Esophagus muscularis mucosa (tissue), 4 donors: ENCODE measurements around the gene F11R. TPM values are rescaled to one million over a fixed set of nuclear protein-coding genes. Genes with fewer than 3 reads are reported as not detected.
"Not testable (repeated sequence)": the region's sequence is repeated elsewhere in the genome, so short reads cannot be mapped to it uniquely, and the experiment has no call there.

Experiments used
- DNase-seq: peaks from one replicate; pipeline ENCODE4 v3.0.0-alpha.2; 2017; ENCODE audit errors: extremely low spot score
- H3K27ac ChIP-seq, 4 donors: fragments of 200-600 bp; sonication (generic); replicated peaks in 1 of 4; 1 replicate in 3 of 4; 2 replicates in 1 of 4; pipeline ENCODE4 v1.5.1; 2016 to 2019; ENCODE audit warnings: mild to moderate bottlenecking in 1 of 4
- H3K27me3 ChIP-seq, 4 donors: fragments of 200-600 bp; sonication (generic); one replicate each; pipeline versions ENCODE4 v1.5.1 to v1.6.0; 2016 to 2019
- H3K36me3 ChIP-seq, 4 donors: fragments of 200-600 bp; sonication (generic); one replicate each; pipeline ENCODE4 v1.5.1; 2016 to 2019
- H3K4me1 ChIP-seq, 4 donors: fragments of 200-600 bp; sonication (generic); one replicate each; pipeline ENCODE4 v1.5.1; 2016 to 2019
- H3K4me3 ChIP-seq, 4 donors: fragments of 200-600 bp; sonication (generic); 1 replicate in 2 of 4; 2 replicates in 2 of 4; pipeline ENCODE4 v1.5.1; 2016 to 2019; ENCODE audit warnings: mild to moderate bottlenecking in 4 of 4, moderate library complexity in 1 of 4
- H3K9me3 ChIP-seq, 4 donors: fragments of 200-600 bp; sonication (generic); 1 replicate in 3 of 4; 2 replicates in 1 of 4; pipeline ENCODE4 v1.5.1; 2016 to 2019
- EP300 ChIP-seq: sonication (generic); formaldehyde crosslinking; IDR thresholded peaks from one replicate; pipeline ENCODE4 v1.6.1; 2017; ENCODE audit warnings: antibody characterized with exemption
- POLR2A ChIP-seq: fragments of 450-650 bp; IDR thresholded peaks from one replicate; pipeline ENCODE4 v1.6.1; 2017; ENCODE audit warnings: antibody characterized with exemption, moderate library complexity, mild to moderate bottlenecking, low read depth
- POLR2AphosphoS5 ChIP-seq, 2 donors: sonication (generic); formaldehyde crosslinking; IDR thresholded peaks; one replicate each; pipeline ENCODE4 v1.6.1; 2017; ENCODE audit warnings: antibody characterized with exemption in 2 of 2
- WGBS: methylation state at CpG from one replicate; pipeline ENCODE4 v1.1.5; 2018; 5-methylcytosine and 5-hydroxymethylcytosine counted together
- intact Hi-C: fragments of 100-400 bp; cut with DNase I; formaldehyde crosslinking; loops from one replicate; pipeline ENCODE4 v1.15.1; 2023
- total RNA-seq, 4 donors: library from RNA; depleted of rRNA; stranded (reverse); fragments of >200 nt; gene quantifications; one replicate each; pipeline versions ENCODE4 v1.1.0 to v1.2.1, GENCODE V29; 2016
- TF ChIP-seq, protein P1 (sequence below), 3 experiments: fragments of 200-600 bp in 2 of 3; fragments of 450-650 bp in 1 of 3; sonication (generic) in 2 of 3; IDR thresholded peaks; one replicate each; pipeline ENCODE4 v1.5.1; 2017 to 2019; ENCODE audit warnings: antibody characterized with exemption in 3 of 3, mild to moderate bottlenecking in 2 of 3, moderate library complexity in 1 of 3

Gene F11R
- total RNA-seq, 4 donors from 2014 or later = 9.1 to 17.7 (median 14.9) TPM

- peaks cover 13 to 21% (median 18%) of the 10 kb centered on the region in 4 donors for H3K4me1 ChIP-seq
- no peak overlapping the region for H3K4me3 ChIP-seq
- WGBS = 91% methylated on average over 2 of the region's 2 CpGs
- TF ChIP-seq, protein P1, sequence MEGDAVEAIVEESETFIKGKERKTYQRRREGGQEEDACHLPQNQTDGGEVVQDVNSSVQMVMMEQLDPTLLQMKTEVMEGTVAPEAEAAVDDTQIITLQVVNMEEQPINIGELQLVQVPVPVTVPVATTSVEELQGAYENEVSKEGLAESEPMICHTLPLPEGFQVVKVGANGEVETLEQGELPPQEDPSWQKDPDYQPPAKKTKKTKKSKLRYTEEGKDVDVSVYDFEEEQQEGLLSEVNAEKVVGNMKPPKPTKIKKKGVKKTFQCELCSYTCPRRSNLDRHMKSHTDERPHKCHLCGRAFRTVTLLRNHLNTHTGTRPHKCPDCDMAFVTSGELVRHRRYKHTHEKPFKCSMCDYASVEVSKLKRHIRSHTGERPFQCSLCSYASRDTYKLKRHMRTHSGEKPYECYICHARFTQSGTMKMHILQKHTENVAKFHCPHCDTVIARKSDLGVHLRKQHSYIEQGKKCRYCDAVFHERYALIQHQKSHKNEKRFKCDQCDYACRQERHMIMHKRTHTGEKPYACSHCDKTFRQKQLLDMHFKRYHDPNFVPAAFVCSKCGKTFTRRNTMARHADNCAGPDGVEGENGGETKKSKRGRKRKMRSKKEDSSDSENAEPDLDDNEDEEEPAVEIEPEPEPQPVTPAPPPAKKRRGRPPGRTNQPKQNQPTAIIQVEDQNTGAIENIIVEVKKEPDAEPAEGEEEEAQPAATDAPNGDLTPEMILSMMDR (IDR thresholded peaks at IDR 0.05) = no peak
- no peak for TF ChIP-seq POLR2A
- no peak for TF ChIP-seq POLR2AphosphoS5 (IDR thresholded peaks at IDR 0.05)
- no peak for TF ChIP-seq EP300
- no peak overlapping the region for H3K27ac ChIP-seq
- intact Hi-C loops = no loop called here
- peaks cover 0 to 44% (median 11%) of the 10 kb centered on the region in 4 donors for H3K27me3 ChIP-seq
- no peaks in the 10 kb centered on the region for H3K36me3 ChIP-seq
- DNase-seq = no peak
- H3K9me3 ChIP-seq = no peaks in the 10 kb centered on the region
Measured at GRCh38 chr1:161021970-161022353, 1.0 kb upstream of the F11R start.

GRCh38 chr1:161021165-161021969, 415 bp upstream of the F11R start:
- peak overlapping the region; percentile 56 to 73 (median 64) for H3K27ac ChIP-seq
- TF ChIP-seq POLR2AphosphoS5 (IDR thresholded peaks at IDR 0.05) (peak in 1 of 2 donors; percentile 22), POLR2A (no peak), EP300 (no peak)
- TF ChIP-seq, protein P1 (IDR thresholded peaks at IDR 0.05) = no peak

DNA sequence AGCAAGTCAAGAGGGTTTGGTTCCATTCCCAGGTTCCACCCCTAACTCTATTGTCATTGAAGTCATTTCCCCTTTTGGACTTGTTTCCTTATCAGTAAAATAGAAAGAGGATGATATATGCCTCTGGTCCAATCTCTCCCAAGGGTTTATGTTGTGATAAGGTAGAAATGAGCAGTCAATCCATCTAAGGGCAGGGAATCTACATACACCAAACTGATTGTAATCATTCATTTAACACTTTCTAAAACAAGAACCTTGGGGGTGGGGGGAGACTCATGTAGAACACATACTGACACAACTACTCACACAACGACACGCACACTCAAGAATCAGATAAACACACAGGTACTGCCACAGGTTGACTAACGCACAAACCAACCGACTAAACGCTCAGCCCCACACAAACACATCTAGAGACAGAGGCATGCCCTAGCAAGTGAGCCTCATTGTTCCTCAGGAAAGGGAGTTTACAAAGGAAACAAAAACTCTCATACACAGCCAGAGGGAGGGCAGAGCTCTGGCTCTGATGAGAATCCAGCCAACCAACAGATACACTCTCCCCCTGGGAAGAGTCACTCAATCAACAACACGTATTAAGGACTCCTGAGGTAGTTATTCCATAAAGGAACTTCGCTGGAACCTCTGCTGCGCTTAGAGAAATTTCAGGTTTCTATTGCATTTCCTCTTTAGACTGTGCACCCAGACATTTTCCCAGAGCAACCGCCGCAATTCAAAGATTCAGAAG, 1.0 kb downstream of the F11R start:
- peak overlapping the region; percentile 56 to 62 (median 56) for H3K4me3 ChIP-seq
- no peak for DNase-seq
- peak overlapping the region; percentile 56 to 73 (median 64) for H3K27ac ChIP-seq
- peaks cover 0 to 44% (median 11%) of the 10 kb centered on the region in 4 donors for H3K27me3 ChIP-seq
- intact Hi-C loops = no loop called here
- H3K36me3 ChIP-seq = no peaks in the 10 kb centered on the region
- H3K4me1 ChIP-seq = peaks cover 13 to 21% (median 18%) of the 10 kb centered on the region in 4 donors
- no peaks in the 10 kb centered on the region for H3K9me3 ChIP-seq
- 45% methylated on average over 10 of the region's 10 CpGs for WGBS
- TF ChIP-seq POLR2AphosphoS5 (IDR thresholded peaks at IDR 0.05) = peak; percentile 27 to 30
- TF ChIP-seq, protein P1 (IDR thresholded peaks at IDR 0.05) = no peak
- TF ChIP-seq EP300 = no peak
- TF ChIP-seq POLR2A = no peak

More at GRCh38 chr1:161021165-161021969, 415 bp upstream of the F11R start:
- peak; percentile 93 for DNase-seq
- peaks cover 0 to 44% (median 11%) of the 10 kb centered on the region in 4 donors for H3K27me3 ChIP-seq
- H3K9me3 ChIP-seq = no peaks in the 10 kb centered on the region
- intact Hi-C loops = no loop called here
- peaks cover 13 to 21% (median 18%) of the 10 kb centered on the region in 4 donors for H3K4me1 ChIP-seq
- 25% methylated on average over 22 of the region's 34 CpGs for WGBS
- H3K36me3 ChIP-seq = no peaks in the 10 kb centered on the region
- peak overlapping the region; percentile 56 to 62 (median 56) for H3K4me3 ChIP-seq

DNA sequence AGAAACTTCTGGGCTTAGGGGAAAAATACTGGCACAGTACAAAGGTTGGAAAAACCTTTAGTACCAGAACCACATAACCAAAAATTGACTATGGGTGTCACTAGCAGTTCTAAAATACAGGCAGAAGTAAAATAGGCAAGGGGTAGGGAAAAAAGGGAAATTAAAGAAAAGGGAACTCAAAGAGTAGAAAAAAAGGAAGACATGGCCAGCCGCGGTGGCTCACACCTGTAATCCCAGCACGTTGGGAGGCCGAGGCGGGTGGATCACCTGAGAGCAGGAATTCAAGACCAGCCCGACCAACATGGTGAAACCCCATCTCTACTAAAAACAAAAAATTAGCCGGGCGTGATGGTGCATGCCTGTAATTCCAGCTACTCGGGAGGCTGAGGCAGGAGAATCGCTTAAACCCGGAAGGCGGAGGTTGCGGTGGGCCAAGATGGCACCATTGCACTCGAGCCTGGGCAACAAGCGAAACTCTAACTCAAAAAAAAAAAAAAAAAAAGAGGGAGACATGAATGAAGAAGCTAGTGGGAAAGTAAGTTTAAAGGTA, 1.8 kb downstream of the F11R start:
- H3K27me3 ChIP-seq = peaks cover 0 to 44% (median 11%) of the 10 kb centered on the region in 4 donors
- H3K4me3 ChIP-seq, intact Hi-C loops, H3K9me3 ChIP-seq, H3K36me3 ChIP-seq, DNase-seq: not testable (repeated sequence)
- peak overlapping the region in 1 of 4 donors; percentile 58 for H3K27ac ChIP-seq
- H3K4me1 ChIP-seq = peaks cover 17 to 26% (median 19%) of the 10 kb centered on the region in 4 donors
- WGBS = 85% methylated on average over 15 of the region's 15 CpGs

DNA sequence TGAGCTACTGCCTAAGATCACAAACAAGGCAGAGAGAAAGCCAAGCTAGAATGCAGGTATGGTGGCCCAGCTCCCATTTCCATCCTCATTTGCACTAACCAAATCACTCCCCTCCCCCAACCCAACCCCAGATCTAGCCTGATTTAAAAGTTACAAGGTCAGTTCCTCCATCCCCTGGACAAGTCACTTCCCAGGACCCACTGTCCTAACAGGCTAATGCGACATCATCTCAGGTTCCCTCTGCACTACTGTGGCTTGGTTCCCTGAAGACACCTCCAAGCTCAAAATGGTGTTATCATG, 2.4 kb downstream of the F11R start:
- no peaks in the 10 kb centered on the region for H3K9me3 ChIP-seq
- H3K4me1 ChIP-seq = peaks cover 17 to 27% (median 19%) of the 10 kb centered on the region in 4 donors
- no peak overlapping the region for H3K27ac ChIP-seq
- TF ChIP-seq POLR2AphosphoS5 (IDR thresholded peaks at IDR 0.05) = no peak
- TF ChIP-seq, protein P1 (IDR thresholded peaks at IDR 0.05) = no peak
- no peak for TF ChIP-seq POLR2A
- TF ChIP-seq EP300 = no peak
- H3K36me3 ChIP-seq = no peaks in the 10 kb centered on the region
- peaks cover 0 to 44% (median 11%) of the 10 kb centered on the region in 4 donors for H3K27me3 ChIP-seq
- WGBS = 88% methylated on average over 1 of the region's 1 CpG
- intact Hi-C loops = no loop called here
- DNase-seq = no peak
- no peak overlapping the region for H3K4me3 ChIP-seq
